Amygdala (tissue), 56 donors: ENCODE data around the gene SH3GL3.
A peak's percentile ranks its signal among the peaks of the same experiment; 100 is the strongest.

Experiments
- DNase-seq, 56 donors: peaks; one replicate each; lab custom pipeline; 2025; lab: John Stamatoyannopoulos, UW

Gene SH3GL3

DNA sequence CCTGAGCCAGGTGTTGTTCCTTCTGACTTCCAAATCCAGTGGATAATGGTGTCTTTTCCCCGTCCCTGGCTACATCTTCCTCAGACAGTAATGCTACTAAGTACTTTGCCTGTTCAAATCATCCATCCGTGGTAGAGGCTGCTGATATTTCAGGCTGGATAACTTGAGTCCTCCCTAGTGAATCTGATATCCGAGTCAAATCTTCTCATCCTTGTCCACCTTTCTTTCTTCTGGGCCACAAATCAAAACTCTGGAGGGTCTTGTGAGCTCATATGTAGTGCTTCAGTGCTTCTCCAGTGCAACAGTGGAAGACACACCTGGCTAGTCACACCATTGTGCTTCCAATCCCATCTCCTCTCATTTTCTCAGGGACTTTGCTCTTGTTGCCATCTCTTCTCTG lies 11.2 kb downstream of the SH3GL3 start:
- no peak for DNase-seq

DNA sequence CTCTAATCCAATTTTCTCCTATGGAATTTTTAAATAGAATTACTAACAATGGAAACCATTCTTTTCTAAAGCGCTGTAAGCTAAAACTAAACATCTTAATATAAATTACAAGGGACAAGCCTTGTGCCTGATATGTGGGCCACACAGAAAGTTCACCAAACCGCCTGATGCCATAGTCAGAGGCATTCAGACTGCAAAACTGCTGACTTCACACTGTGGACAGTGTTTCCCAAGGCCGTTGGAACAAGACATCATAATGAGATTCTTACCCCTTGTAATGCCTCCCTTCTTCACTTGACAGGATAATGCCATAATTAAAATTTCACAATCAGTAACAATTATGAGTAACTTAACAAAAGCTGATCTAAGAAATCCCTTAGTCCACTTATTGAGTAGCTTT lies 14.9 kb downstream of the SH3GL3 start:
- no peak for DNase-seq

DNA sequence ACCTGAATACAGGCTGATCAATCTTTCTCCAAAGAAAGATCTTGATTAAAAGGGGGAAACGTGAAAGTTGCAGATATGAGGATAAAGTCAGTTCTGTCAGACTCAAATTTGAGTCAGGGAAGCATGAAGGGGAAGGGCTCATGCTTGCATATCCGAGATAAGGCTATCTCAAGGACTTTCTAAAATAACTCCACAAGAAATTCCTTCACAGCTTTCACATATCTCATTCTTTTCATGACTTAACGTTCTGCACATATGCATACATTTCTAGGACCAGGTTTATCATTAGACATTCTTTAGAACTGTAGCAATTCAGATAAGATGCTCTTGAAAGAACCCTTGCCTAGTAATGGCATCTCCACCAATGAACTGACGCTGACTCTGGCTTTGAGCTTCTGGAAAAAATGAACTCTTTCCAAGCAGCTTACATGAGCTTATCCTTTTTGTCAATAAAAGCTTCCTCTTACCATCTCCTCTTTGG lies 15.9 kb downstream of the SH3GL3 start:
- DNase-seq: no peak

DNA sequence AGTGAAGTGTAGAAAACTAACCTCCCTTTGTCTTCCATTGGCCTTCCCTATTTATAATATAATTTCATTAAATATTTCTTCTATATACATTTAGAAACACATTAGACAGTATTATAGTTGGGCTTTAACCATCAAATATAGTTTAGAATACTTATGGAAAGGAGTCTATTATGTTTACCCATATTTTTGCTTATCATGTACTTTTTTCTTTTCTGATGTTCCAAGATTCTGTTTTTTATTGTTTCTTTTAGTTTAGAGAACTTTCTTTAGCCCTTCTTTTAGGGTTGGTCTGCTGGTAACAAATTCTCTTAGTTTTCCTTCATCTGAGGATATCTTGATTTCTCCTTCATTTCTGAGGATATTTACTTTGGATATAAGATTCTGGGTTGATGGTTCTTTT lies 23.7 kb downstream of the SH3GL3 start:
- DNase-seq: no peak

DNA sequence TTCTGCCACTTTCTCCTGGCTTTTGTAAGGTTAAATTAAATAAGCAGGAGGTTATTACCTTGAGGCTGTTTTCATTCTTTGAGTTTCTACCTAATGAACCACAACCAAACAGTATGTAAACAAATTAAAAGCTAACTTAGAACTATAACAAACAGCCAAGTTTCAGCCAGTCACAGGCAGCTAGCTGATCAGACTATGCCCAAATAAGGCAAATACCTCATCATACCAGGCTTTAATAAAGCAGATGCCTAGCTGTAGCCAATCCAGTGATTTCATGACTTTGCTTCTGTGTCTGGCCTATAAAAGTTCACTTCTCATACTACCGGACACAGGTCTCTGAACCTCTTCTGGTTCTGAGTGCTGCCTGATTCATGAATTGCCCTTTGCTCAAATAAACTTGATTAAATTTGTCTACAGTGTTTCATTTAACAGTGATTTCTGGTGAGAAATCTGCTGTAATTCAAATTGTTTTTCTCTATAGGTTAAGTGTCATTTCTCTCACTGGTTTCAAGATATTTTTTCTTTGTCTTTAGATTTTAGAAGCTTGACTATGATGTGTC lies 24.2 kb downstream of the SH3GL3 start:
- DNase-seq: no peak

DNA sequence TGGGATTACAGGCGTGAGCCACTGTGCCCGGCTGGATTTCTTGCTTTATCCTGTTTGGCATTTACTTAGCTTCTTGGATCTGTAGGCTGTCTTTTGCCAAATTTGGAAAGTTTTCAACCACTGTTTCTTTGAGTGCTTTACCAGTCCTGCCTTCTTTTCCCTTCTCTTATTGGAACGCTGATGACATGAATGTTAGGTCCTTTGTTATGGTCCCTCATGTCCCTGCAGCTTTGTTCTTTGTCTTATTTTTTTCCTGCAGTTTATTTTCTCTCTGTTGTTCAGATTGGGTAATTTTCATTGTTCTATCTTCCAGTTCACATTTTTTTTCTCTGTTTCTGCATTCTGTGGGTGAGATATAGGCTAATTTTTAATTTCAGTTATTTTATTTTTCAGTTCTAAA lies 25.0 kb downstream of the SH3GL3 start:
- no peak for DNase-seq

DNA sequence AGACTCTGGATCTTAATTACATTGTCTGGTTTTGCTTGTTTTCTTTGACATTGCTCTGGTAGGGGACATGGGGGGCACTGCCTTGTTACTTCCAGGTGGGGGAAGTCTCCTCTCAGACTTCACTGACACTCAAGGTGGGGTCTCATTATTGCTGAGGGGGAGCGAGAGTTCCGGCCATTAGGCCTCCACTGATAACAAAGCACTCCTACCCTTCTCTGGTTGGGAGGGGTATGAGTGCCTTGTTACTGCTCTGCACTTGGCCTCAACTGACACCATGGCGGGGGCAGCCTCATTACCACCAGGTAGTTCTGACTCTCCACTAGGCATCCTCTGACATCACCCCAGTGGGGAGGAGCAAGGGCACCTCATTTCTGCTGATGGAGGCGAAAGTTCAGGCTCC lies 25.7 kb downstream of the SH3GL3 start:
- no peak for DNase-seq

DNA sequence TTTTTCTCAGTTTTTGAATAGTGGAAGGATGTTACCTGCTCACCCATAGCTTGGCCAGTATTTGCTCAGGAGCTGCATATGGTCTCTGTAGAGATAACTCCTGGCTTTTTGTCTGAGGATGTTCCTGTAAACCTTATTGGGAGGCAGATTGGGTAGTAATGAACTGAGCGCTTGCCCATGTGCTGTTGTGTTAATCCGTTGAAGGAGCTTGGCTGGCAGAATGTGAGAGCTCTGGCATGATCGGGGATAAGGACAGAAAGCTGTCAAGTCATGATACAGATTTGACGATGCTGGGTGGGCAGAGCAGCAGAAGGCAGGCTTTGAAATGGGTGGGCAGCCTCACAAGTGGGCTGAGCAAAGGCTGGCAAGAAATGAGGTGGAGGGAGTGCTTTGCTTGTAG lies 27.4 kb downstream of the SH3GL3 start:
- DNase-seq: peak in 6 of 56 donors; percentile 4 to 20 (median 12)

DNA sequence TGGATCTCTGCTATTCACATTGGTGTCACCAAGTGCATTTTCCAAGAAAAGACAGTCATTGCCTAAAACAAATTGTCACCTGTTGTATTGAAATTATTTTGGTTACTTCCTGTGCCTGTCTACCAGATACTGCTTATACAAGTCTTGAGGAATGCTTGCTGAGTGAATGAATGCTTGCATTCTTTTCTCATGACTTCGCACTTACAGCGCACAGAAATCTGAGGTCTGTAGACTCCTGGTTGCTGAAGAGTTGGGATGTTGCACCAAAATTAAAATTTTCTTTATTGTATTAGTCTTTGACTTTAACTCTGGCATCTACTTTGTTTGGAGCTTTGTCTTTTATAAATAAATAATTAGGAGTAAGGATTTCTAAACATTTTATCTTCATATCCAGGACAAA lies 28.4 kb downstream of the SH3GL3 start:
- no peak for DNase-seq

DNA sequence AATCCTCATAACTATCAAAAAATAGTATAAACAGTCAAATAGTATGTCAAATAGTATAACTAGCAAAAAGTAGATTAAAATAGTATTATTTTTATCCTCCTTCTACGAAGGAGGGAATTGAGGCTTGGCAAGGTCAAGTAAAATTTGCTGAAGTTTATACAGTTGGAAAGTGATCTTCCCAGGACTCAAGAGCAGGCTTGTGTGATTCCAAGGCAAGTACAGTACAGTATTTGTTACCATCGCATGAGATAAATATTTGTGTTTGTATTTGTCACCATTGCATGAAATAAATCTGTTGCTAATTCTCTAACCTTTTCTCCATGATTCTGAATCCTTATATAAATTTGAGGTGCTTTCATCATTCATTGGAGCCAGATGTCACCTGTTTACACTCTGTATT lies 28.9 kb downstream of the SH3GL3 start:
- no peak for DNase-seq

DNA sequence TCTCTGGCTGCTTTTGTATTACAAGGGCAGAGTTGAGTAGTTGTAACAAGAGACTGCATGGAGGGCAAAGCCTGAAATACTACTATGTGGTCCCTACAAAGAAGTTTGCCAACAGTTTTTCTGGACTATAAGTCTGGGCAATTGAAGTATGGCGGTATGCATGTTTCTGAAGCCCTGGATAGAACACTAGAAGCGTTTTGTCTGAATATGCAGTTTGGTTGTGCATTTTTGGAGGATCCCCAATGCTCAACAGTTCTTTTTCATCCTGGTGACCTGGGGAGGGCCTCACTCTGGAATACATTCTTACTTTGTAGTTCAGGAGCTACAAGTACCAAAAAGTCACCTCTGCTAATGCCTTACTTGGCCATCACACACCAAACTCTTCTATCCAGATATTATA lies 29.6 kb downstream of the SH3GL3 start:
- no peak for DNase-seq

DNA sequence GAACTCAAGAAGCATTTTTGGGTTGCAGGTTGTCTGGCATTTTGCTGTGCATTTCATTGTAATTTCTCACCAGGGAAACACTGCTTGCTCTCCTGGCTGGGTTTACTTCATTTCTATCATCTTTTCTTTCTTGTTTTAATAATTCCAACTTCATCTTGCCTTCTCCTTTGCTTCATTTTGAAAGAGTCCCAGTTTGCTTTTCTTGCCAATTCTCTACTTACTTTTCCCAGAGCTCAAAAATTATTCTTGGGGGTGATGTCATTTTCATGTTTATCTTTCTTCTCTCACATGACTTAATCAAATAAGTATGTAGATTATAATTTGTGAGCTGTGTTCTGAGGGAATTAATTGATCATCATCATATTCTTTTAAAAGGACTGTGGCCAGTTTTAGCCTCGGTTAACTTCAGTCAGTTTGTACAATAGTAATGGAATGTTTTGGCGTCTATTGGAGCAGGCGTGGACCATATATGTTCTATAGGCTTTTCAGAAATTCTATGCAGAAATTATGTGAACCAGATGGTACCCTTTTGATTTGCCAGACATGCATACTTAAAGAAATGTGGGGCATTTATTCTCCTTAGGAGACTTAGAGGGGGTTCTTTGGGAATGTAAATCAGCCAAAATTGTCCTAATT lies 30.1 kb downstream of the SH3GL3 start:
- DNase-seq: no peak

DNA sequence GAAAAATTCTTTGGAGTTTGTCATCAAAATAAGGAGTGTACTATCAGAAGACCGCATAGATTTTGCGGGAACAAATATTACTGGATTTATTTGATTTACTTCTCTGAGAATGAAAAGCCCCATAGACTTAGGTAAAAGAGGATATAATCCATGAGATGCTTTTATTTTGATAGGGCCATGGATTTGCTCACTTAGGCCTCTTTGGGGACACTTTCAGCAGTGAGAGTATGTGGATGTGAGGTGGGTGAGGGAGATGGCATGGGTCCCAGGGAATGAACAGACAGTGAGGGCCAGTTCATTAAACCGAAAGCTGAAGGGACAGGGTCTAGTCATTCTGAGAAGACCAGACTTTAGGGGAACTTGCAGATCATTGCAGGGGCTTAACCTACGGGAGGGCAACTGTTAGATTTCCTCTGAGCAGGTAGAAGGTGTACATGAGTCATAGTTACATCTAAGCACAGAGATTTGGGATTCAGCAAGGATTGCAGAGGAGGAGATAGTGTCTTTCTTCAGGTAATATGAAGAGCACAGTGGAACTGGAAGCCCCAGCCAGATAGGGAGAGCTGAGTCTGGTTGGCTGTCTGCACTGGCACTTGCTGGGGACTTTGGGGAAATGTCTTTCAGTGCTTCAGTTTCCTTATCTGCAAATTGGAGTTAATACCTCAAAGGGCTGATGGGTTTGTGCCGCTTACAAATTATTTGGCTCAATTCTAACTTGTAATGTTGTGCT lies 30.8 kb downstream of the SH3GL3 start:
- DNase-seq: no peak

DNA sequence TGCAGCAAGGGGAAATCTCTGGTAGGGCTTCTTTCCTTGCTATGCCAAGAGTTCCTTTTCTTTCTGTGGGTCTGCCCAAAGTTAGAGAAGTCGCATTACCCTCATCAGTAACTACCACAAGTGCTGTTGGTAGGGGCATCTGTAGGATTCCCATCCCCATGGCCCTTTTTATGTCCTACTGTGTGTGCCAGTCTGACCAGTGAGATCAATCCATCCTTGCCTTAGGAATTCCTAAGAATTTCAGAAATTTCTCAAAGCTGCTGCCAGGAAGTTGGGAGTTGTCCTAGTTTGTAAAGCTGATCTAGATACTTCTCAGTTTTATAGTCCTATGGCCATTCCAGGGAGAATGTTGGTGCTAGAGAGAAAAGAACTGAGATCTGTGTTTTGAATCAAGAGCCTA lies 36.5 kb downstream of the SH3GL3 start:
- no peak for DNase-seq

DNA sequence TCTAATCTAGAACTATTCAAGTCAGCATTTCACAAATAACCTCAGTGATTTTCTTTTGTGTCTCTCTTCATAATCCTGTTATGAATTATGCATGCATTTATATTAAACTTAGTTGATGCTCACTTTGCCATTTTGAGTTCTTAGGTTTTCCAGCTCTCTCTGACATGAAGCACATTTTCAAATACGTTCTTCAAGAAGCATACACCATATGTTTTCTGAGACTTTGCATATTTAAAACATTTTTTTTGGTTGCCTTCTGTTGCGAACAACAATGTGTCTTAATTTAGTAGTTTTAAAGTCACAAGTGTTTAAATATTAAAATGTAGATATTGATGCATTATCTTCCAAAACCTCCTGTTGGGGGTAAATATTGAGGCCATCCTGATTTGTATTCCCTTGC lies 37.5 kb downstream of the SH3GL3 start:
- DNase-seq: no peak

DNA sequence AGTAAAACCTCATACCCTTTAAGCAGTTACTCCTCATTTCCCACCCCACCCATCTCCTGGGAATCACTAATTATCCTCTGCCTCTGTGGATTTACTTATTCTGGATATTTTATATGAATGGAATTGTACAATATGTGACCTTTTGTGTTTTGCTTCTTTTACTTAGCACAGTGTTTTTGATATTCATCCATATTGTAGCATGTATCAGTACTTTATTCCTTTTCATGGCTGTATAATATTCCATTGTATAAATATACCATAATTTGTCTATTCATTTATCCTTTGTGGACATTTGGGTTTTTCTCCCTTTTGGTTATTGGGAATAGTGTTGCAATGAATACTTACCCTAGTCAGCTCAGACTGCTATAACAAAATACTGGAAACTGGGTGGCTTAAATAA lies 39.2 kb downstream of the SH3GL3 start:
- DNase-seq: no peak

DNA sequence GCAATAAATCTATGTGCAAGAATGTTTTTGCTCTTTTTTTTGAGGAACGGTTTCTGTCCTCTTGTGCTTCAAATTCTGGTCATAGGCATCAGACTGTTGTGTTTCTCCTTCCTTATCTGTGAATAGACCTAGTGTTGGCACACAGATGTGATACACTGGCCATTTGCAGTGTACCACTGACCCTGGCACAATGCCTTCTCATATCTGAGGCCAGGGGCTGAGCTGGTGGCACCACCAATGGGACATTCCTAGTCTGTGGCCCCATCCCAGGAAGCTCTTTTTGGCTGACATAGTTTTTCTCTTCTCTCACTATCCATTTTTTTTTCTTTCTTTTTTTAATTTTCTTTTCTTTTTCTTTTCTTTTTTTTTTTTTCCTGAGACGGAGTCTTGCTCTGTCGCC lies 40.4 kb downstream of the SH3GL3 start:
- peak in 1 of 56 donors; percentile 38 for DNase-seq

DNA sequence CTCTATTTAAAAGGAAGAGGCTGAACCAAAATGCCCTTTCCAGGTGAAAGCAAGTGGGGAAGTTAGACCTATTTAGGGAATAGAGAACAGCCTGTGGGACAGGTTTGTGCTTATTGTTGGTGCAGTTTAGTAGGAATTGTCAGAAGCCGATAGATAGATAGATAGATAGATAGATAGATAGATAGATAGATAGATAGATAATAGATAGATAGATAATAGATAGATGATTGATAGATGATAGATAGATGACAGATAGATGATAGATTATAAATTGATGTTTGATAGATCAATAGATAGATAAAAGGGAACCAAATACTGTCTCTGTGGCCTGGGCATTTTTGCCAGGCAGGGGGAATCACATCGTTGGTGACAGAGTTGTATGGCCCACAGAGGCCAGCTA lies 42.5 kb downstream of the SH3GL3 start:
- DNase-seq: no peak

DNA sequence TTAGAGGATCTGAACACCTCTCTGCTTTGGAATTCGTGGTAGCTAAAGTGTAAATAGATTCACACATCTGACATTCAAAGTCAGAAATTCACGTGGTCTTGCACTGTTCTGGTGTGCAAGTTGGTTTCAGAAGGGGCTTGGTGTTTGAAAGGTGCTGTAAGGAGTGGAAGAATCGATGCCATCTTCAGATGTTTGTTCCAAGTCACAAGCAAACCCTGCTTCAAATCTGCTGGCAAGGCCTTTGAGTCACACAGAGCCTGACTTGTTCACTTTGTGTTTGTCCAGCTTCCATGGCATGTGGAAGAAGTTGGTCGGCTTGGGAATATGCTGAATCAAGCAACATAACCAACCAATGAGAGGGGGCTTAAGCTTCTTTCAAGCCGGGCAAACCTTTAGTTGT lies 44.3 kb downstream of the SH3GL3 start:
- no peak for DNase-seq

DNA sequence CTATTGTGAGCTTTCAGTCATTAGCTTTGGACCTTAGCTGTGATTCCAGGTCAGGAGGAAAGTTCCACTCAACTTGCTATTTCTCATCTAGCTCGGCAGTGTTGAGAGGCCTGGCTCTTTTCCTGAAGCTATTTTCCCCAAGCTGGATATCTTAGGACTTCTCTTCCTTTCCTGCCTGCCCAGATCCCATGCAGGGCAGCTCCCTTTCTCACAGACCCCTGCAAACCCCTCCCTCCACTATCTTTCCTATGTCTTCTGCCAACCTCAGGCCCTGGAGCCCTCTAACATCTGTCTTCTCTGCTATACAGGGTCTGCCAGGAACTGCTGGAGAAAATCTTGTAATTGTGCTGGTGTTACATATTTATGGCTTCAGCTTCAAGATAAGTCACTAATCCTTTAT lies 49.6 kb downstream of the SH3GL3 start:
- DNase-seq: no peak

DNA sequence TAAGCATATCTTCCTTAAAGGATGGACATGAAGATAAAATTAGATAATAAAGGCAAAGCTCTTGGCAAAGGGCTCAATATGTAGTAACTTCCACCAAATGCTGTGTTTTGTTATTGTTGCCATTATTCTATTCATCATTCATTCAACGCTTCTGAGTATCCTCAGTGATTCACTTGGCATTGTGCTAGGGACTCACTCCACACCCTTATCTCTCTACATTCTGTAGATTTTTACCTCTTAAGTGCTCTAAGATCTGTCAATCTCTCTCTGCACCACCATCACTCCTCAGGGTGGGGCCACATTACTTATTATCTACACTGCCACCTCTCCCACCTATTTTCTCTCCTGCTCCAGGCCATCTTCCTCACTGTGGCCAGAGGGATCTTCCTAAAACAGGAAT lies 51.2 kb downstream of the SH3GL3 start:
- DNase-seq: no peak

DNA sequence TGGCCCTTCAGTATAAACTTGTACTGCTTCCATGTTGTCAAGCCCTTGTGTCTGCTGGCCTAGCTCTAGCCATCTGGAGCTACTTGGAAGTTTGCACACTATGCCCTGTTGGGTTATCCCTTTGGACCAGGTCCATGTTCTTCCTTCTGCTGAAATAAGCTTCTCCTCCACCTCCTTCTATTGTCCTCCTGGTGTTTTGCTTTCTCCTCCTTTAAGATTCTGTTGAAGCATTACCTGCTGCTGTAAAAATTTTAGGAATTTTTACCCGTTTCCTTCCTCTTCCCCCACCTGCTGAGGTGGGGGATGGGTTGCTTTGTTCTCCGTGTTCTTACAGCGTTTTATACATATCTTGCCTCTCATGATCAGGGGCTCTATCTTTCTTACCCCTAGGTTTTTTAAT lies 51.7 kb downstream of the SH3GL3 start:
- no peak for DNase-seq
